Panc1 (cell line): ENCODE measurements around the gene BTG1.

Source experiments
- TF ChIP-seq, protein P1 (sequence below): fragments of 450-650 bp; IDR thresholded peaks from 2 replicates; pipeline ENCODE4 v1.5.1; 2017; ENCODE audit warnings: mild to moderate bottlenecking
- TF ChIP-seq, protein P2 (sequence below), 2 experiments: IDR thresholded peaks; 2 replicates each; pipeline ENCODE4 v1.6.1; 2011 to 2012; ENCODE audit warnings: low read depth in 2 of 2, control low read depth in 1 of 2, low read length in 1 of 2, mild to moderate bottlenecking in 1 of 2, moderate library complexity in 1 of 2; ENCODE audit not compliant: insufficient read depth in 1 of 2

DNA sequence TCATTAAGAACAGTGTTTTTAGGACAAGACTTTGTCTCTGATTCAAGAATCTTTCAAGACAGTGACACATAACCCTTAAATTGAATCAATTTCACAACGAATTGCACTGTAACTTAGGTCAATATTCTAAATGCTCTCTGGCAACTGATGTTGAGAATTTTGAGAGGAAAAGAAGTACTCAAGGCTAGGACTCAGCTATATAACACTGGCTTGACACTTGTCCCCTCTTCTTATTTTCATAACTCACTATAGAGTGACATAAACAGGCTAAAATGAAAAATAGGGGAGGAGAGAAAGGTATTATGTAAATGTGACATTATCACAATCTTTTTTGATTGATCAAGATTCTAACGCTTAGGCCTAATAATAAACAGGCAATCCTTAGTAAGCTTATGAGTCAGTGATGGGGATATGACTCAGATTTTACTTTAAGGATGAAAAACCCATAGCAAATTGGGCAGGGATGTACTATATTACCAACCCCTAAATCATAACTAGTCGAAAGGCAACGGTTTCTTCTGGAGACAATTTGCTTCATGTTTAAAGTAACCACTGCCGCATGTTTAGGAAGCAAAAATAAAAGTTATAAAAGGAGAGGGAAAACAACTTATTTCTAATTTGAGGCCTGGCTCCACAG, 10.9 kb downstream of the BTG1 start:
- TF ChIP-seq, protein P1, sequence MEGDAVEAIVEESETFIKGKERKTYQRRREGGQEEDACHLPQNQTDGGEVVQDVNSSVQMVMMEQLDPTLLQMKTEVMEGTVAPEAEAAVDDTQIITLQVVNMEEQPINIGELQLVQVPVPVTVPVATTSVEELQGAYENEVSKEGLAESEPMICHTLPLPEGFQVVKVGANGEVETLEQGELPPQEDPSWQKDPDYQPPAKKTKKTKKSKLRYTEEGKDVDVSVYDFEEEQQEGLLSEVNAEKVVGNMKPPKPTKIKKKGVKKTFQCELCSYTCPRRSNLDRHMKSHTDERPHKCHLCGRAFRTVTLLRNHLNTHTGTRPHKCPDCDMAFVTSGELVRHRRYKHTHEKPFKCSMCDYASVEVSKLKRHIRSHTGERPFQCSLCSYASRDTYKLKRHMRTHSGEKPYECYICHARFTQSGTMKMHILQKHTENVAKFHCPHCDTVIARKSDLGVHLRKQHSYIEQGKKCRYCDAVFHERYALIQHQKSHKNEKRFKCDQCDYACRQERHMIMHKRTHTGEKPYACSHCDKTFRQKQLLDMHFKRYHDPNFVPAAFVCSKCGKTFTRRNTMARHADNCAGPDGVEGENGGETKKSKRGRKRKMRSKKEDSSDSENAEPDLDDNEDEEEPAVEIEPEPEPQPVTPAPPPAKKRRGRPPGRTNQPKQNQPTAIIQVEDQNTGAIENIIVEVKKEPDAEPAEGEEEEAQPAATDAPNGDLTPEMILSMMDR, result no peak
- TF ChIP-seq, protein P2, sequence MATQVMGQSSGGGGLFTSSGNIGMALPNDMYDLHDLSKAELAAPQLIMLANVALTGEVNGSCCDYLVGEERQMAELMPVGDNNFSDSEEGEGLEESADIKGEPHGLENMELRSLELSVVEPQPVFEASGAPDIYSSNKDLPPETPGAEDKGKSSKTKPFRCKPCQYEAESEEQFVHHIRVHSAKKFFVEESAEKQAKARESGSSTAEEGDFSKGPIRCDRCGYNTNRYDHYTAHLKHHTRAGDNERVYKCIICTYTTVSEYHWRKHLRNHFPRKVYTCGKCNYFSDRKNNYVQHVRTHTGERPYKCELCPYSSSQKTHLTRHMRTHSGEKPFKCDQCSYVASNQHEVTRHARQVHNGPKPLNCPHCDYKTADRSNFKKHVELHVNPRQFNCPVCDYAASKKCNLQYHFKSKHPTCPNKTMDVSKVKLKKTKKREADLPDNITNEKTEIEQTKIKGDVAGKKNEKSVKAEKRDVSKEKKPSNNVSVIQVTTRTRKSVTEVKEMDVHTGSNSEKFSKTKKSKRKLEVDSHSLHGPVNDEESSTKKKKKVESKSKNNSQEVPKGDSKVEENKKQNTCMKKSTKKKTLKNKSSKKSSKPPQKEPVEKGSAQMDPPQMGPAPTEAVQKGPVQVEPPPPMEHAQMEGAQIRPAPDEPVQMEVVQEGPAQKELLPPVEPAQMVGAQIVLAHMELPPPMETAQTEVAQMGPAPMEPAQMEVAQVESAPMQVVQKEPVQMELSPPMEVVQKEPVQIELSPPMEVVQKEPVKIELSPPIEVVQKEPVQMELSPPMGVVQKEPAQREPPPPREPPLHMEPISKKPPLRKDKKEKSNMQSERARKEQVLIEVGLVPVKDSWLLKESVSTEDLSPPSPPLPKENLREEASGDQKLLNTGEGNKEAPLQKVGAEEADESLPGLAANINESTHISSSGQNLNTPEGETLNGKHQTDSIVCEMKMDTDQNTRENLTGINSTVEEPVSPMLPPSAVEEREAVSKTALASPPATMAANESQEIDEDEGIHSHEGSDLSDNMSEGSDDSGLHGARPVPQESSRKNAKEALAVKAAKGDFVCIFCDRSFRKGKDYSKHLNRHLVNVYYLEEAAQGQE (IDR thresholded peaks at IDR 0.05; ENCODE audit: insufficient read depth in 1 of 2, low read depth in 2 of 2, low read length in 1 of 2), result no peak
